Tibial nerve (tissue), 4 donors: ENCODE results near the gene CAMK2D. TPM values are rescaled to one million over a fixed set of nuclear protein-coding genes. Genes with fewer than 3 reads are reported as not detected.

ENCODE experiments used
- DNase-seq, 2 donors: peaks; one replicate each; pipeline ENCODE4 v3.0.0-alpha.2; 2019; ENCODE audit warnings: low spot score in 2 of 2
- H3K27ac ChIP-seq, 4 donors: fragments of 200-600 bp; sonication (generic) in 3 of 4; one replicate each; pipeline ENCODE4 v1.5.1; 2017 to 2019; ENCODE audit warnings: mild to moderate bottlenecking in 1 of 4
- H3K27me3 ChIP-seq, 2 donors: fragments of 200-600 bp; sonication (generic) in 1 of 2; one replicate each; pipeline versions ENCODE4 v1.5.1 to v1.6.0; 2017 to 2019
- H3K36me3 ChIP-seq, 3 donors: fragments of 200-600 bp; sonication (generic); one replicate each; pipeline ENCODE4 v1.5.1; 2018 to 2019
- H3K4me1 ChIP-seq, 4 donors: fragments of 200-600 bp; sonication (generic) in 3 of 4; one replicate each; pipeline ENCODE4 v1.5.1; 2017 to 2019
- H3K4me3 ChIP-seq, 4 donors: fragments of 200-600 bp; sonication (generic) in 3 of 4; one replicate each; pipeline ENCODE4 v1.5.1; 2017 to 2019; ENCODE audit warnings: mild to moderate bottlenecking in 1 of 4, moderate library complexity in 1 of 4
- H3K9me3 ChIP-seq, 4 donors: fragments of 200-600 bp; sonication (generic) in 3 of 4; one replicate each; pipeline ENCODE4 v1.5.1; 2017 to 2019
- CTCF ChIP-seq, 5 experiments: fragments of 200-600 bp in 3 of 5; fragments of 450-650 bp in 2 of 5; sonication (generic) in 3 of 5; IDR thresholded peaks; one replicate each; pipeline ENCODE4 v1.5.1; 2016 to 2019; ENCODE audit warnings: antibody characterized with exemption in 5 of 5, mild to moderate bottlenecking in 3 of 5, moderate library complexity in 2 of 5
- EP300 ChIP-seq, 2 donors: sonication (generic); formaldehyde crosslinking; IDR thresholded peaks; one replicate each; pipeline ENCODE4 v1.6.1; 2017; ENCODE audit warnings: antibody characterized with exemption in 2 of 2, mild to moderate bottlenecking in 1 of 2
- POLR2A ChIP-seq, 2 donors: fragments of 450-650 bp; IDR thresholded peaks; one replicate each; pipeline ENCODE4 v1.6.1; 2017; ENCODE audit warnings: antibody characterized with exemption in 2 of 2, mild to moderate bottlenecking in 2 of 2, moderate library complexity in 2 of 2
- WGBS, 2 donors: methylation state at CpG; one replicate each; pipeline ENCODE4 v1.1.5; 2018; 5-methylcytosine and 5-hydroxymethylcytosine counted together
- total RNA-seq, 4 donors: library from RNA; depleted of rRNA; stranded (reverse); fragments of >200 nt; gene quantifications; one replicate each; pipeline ENCODE4 v1.1.0, GENCODE V29; 2016

CAMK2D gene
- total RNA-seq, 4 donors from 2014 or later: 30.3 to 58.5 (median 34.6) TPM

GRCh38 chr4:113610537-113610936 lies 151.0 kb downstream of the CAMK2D start:
- no peak overlapping the region for H3K27ac ChIP-seq
- 90 to 91% methylated on average over 3 of the region's 3 CpGs for WGBS, 2 donors
- DNase-seq: no peak
- no peaks in the 10 kb centered on the region for H3K9me3 ChIP-seq
- peaks cover 0 to 12% (median 0%) of the 10 kb centered on the region in 3 donors for H3K36me3 ChIP-seq
- H3K27me3 ChIP-seq: no peaks in the 10 kb centered on the region
- H3K4me3 ChIP-seq: no peak overlapping the region
- TF ChIP-seq CTCF (IDR thresholded peaks at IDR 0.05): no peak
- H3K4me1 ChIP-seq: no peaks in the 10 kb centered on the region

- Histone ChIP-seq H3K4me3 (no peak overlapping the region), H3K36me3 (peaks cover 0 to 12% (median 0%) of the 10 kb centered on the region in 3 donors), H3K4me1 (peaks cover 0 to 5% (median 0%) of the 10 kb centered on the region in 4 donors), H3K27ac (no peak overlapping the region), H3K27me3 (no peaks in the 10 kb centered on the region), H3K9me3 (no peaks in the 10 kb centered on the region)
- whole genome bisulfite sequencing, 2 donors: 92% methylated on average over 1 of the region's 1 CpG
- TF ChIP-seq CTCF (IDR thresholded peaks at IDR 0.05) (no peak), EP300 (IDR thresholded peaks at IDR 0.05) (no peak), POLR2A (IDR thresholded peaks at IDR 0.05) (no peak)
- DNase-seq: no peak
These were observed 153.5 kb downstream of the CAMK2D start for GRCh38 chr4:113607998-113608397.

- no peak overlapping the region for H3K4me3 ChIP-seq
These were observed 154.3 kb downstream of the CAMK2D start for GRCh38 chr4:113607147-113607720.

GRCh38 chr4:113604955-113605354 lies 156.6 kb downstream of the CAMK2D start:
- no peak overlapping the region for H3K27ac ChIP-seq
- no peaks in the 10 kb centered on the region for H3K27me3 ChIP-seq
- no peak overlapping the region for H3K4me3 ChIP-seq
- DNase-seq: no peak
- peaks cover 0 to 5% (median 0%) of the 10 kb centered on the region in 4 donors for H3K4me1 ChIP-seq
- H3K9me3 ChIP-seq: no peaks in the 10 kb centered on the region
- H3K36me3 ChIP-seq: peaks cover 0 to 12% (median 0%) of the 10 kb centered on the region in 3 donors
- TF ChIP-seq CTCF (IDR thresholded peaks at IDR 0.05) (no peak), EP300 (IDR thresholded peaks at IDR 0.05) (no peak), POLR2A (IDR thresholded peaks at IDR 0.05) (no peak)
- 85% methylated on average over 2 of the region's 2 CpGs for WGBS, 2 donors

More at GRCh38 chr4:113607147-113607720, 154.3 kb downstream of the CAMK2D start:
- H3K4me1 ChIP-seq: peaks cover 0 to 5% (median 0%) of the 10 kb centered on the region in 4 donors
- 96 to 97% methylated on average over 9 of the region's 9 CpGs for WGBS, 2 donors
- peaks cover 0 to 12% (median 0%) of the 10 kb centered on the region in 3 donors for H3K36me3 ChIP-seq
- DNase-seq: no peak
- no peak overlapping the region for H3K27ac ChIP-seq
- H3K9me3 ChIP-seq: no peaks in the 10 kb centered on the region
- TF ChIP-seq POLR2A (IDR thresholded peaks at IDR 0.05): no peak
- TF ChIP-seq EP300 (IDR thresholded peaks at IDR 0.05): no peak
- TF ChIP-seq CTCF (IDR thresholded peaks at IDR 0.05): no peak
- no peaks in the 10 kb centered on the region for H3K27me3 ChIP-seq

GRCh38 chr4:113603911-113604310 lies 157.6 kb downstream of the CAMK2D start:
- Histone ChIP-seq H3K4me1 (peaks cover 0 to 5% (median 0%) of the 10 kb centered on the region in 4 donors), H3K27ac (no peak overlapping the region), H3K36me3 (peaks cover 0 to 12% (median 0%) of the 10 kb centered on the region in 3 donors), H3K27me3 (no peaks in the 10 kb centered on the region), H3K9me3 (no peaks in the 10 kb centered on the region), H3K4me3 (no peak overlapping the region)
- WGBS, 2 donors: 51 to 58% methylated on average over 1 of the region's 1 CpG
- TF ChIP-seq CTCF (IDR thresholded peaks at IDR 0.05) (no peak), POLR2A (IDR thresholded peaks at IDR 0.05) (no peak), EP300 (IDR thresholded peaks at IDR 0.05) (no peak)
- no peak for DNase-seq
